ENCODE data around the gene LIN7C.

LIN7C gene

GRCh38 chr11:27507557-27508322 lies 1.2 kb upstream of the LIN7C start:
- DNase-seq: no peak

- DNase-seq: no peak
Observed at GRCh38 chr11:27505781-27506180, 788 bp downstream of the LIN7C start.

- no peak for DNase-seq
Observed at GRCh38 chr11:27504205-27504604, 2.4 kb downstream of the LIN7C start.

GRCh38 chr11:27501100-27501499 lies 5.5 kb downstream of the LIN7C start:
- no peak for DNase-seq

- DNase-seq: no peak
Observed at GRCh38 chr11:27497911-27498310, 8.7 kb downstream of the LIN7C start.

GRCh38 chr11:27497284-27497866 lies 9.2 kb downstream of the LIN7C start:
- no peak for DNase-seq

- DNase-seq: no peak
Observed at GRCh38 chr11:27496461-27496860, 10.1 kb downstream of the LIN7C start.

GRCh38 chr11:27495710-27496300 lies 10.8 kb downstream of the LIN7C start:
- no peak for DNase-seq

- DNase-seq: no peak
Observed at GRCh38 chr11:27489092-27489491, 17.5 kb downstream of the LIN7C start.

- no peak for DNase-seq
Observed at GRCh38 chr11:27487706-27488105, 18.9 kb downstream of the LIN7C start.

GRCh38 chr11:27485930-27486773 lies 20.4 kb downstream of the LIN7C start:
- peak; percentile 58 for DNase-seq

GRCh38 chr11:27482793-27483192 lies 23.8 kb downstream of the LIN7C start:
- DNase-seq: no peak

- no peak for DNase-seq
Observed at GRCh38 chr11:27481992-27482391, 24.6 kb downstream of the LIN7C start.

- DNase-seq: no peak
Observed at GRCh38 chr11:27477831-27478230, 28.7 kb downstream of the LIN7C start.

GRCh38 chr11:27477243-27477642 lies 29.3 kb downstream of the LIN7C start:
- no peak for DNase-seq

- DNase-seq: no peak
Observed at GRCh38 chr11:27475622-27476021, 30.9 kb downstream of the LIN7C start.

GRCh38 chr11:27473017-27473406 lies 33.6 kb downstream of the LIN7C start:
- DNase-seq: no peak

- peak; percentile 94 for DNase-seq
Observed at GRCh38 chr11:27472398-27473016, 34.1 kb downstream of the LIN7C start, which contains the start of gene LGR4. Gene LGR4 (minus strand): TSS chr11:27472790. CDS start chr11:27472302, 488 bp downstream.

GRCh38 chr11:27471589-27472397 lies 34.8 kb downstream of the LIN7C start:
- no peak for DNase-seq

GRCh38 chr11:27470826-27471588 lies 35.6 kb downstream of the LIN7C start:
- no peak for DNase-seq

GRCh38 chr11:27470166-27470565 lies 36.4 kb downstream of the LIN7C start:
- DNase-seq: no peak

Data from NCI-H2029 treated with DMSO at 0.1 percent for 48 hours (cell line).